Smooth muscle cell (in vitro differentiated cells): ENCODE data around the gene C6orf89. TPM values are rescaled to one million over a fixed set of nuclear protein-coding genes. Genes with fewer than 3 reads are reported as not detected.
"Not testable (repeated sequence)": the region's sequence is repeated elsewhere in the genome, so short reads cannot be mapped to it uniquely, and the experiment has no call there.

Experiments
- DNase-seq: peaks from one replicate; lab custom pipeline; 2025; ENCODE audit not compliant: unreplicated experiment; lab: John Stamatoyannopoulos, UW
- H2AFZ ChIP-seq: fragments of 200-600 bp; sonication (generic); 2 replicates; pipeline ENCODE4 v1.6.0; 2016; ENCODE audit warnings: antibody characterized with exemption, low read depth, mild to moderate bottlenecking
- H3F3A ChIP-seq: fragments of 200-600 bp; sonication (generic); 2 replicates; pipeline ENCODE4 v1.6.0; 2017; ENCODE audit warnings: antibody characterized with exemption, low read depth
- H3K27ac ChIP-seq: fragments of 200-600 bp; sonication (generic); 2 replicates; pipeline ENCODE4 v1.5.1; 2016; ENCODE audit warnings: low read depth, mild to moderate bottlenecking
- H3K27me3 ChIP-seq: fragments of 200-600 bp; sonication (generic); 2 replicates; pipeline ENCODE4 v1.6.1; 2016; ENCODE audit warnings: low read depth, mild to moderate bottlenecking
- H3K36me3 ChIP-seq: fragments of 200-600 bp; sonication (generic); 2 replicates; pipeline ENCODE4 v1.5.1; 2016; ENCODE audit warnings: low read depth
- H3K4me1 ChIP-seq: fragments of 200-600 bp; sonication (generic); 2 replicates; pipeline ENCODE4 v1.5.1; 2016; ENCODE audit warnings: low read depth
- H3K4me2 ChIP-seq: fragments of 200-600 bp; sonication (generic); 2 replicates; pipeline ENCODE4 v1.6.0; 2016; ENCODE audit warnings: mild to moderate bottlenecking
- H3K4me3 ChIP-seq: fragments of 200-600 bp; sonication (generic); 2 replicates; pipeline ENCODE4 v1.5.1; 2016; ENCODE audit warnings: mild to moderate bottlenecking
- H3K79me2 ChIP-seq: fragments of 200-600 bp; sonication (generic); 2 replicates; pipeline ENCODE4 v1.6.0; 2016; ENCODE audit warnings: low read depth, mild to moderate bottlenecking
- H3K9ac ChIP-seq: fragments of 200-600 bp; sonication (generic); 2 replicates; pipeline ENCODE4 v1.6.0; 2016; ENCODE audit warnings: low read depth
- H3K9me3 ChIP-seq: fragments of 200-600 bp; sonication (generic); replicated peaks from 2 replicates; pipeline ENCODE4 v1.5.1; 2016; ENCODE audit warnings: low read depth
- H4K20me1 ChIP-seq: fragments of 200-600 bp; sonication (generic); 2 replicates; pipeline ENCODE4 v1.6.0; 2016; ENCODE audit warnings: low read depth
- WGBS: methylation state at CpG from one replicate; pipeline ENCODE4 v1.1.7; 2016; ENCODE audit warnings: low lambda C conversion rate; 5-methylcytosine and 5-hydroxymethylcytosine counted together
- polyA plus RNA-seq: library from polyadenylated mRNA; unstranded; fragments of >200 nt; fragmentation: Nextera tagmentation; extraction: Ambion mirVana; gene quantifications from 2 replicates; pipeline ENCODE4 v1.2.1, GENCODE V29; 2016
- total RNA-seq: library from RNA; depleted of rRNA; stranded (reverse); fragments of >200 nt; gene quantifications from 2 replicates; pipeline ENCODE4 v1.2.3, GENCODE V29; 2014
- TF ChIP-seq, protein P1 (sequence below): fragments of 200-600 bp; sonication (generic); IDR thresholded peaks from 2 replicates; pipeline ENCODE4 v1.5.1; 2017; ENCODE audit warnings: borderline replicate concordance, mild to moderate bottlenecking, antibody characterized with exemption; ENCODE audit not compliant: insufficient read depth, poor library complexity, severe bottlenecking

Gene C6orf89
- total and polyA plus RNA-seq, 2 experiments from 2014 or later: 44.6 to 45.7 TPM

DNA sequence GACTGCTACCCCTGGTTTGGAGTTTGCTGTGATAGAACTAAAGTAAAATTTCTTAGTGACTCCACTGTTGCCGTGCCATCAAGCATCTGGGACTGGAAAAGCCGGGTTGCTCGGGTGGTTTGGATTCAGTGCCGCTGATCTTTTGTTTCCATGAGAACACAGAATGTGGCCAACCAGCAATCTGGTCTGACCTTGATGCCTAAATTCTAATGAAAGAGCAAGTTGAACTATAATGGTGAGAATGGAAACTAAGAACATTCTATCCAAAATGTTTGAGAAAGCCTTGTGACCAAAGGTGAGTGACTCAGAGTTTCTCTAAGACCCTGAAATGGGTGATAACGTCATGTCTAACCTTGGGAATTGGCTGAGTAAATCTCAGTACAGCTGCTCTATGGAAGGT is 58.9 kb downstream of the C6orf89 start:
- WGBS: 75% methylated on average over 5 of the region's 5 CpGs
- Histone ChIP-seq H3K27me3 (peaks cover 5% of the 10 kb centered on the region), H3K4me1 (peaks cover 3% of the 10 kb centered on the region), H2AFZ (no peak overlapping the region), H3K4me2 (no peak overlapping the region), H3K9me3 (no peaks in the 10 kb centered on the region), H3F3A (no peaks in the 10 kb centered on the region), H3K27ac (no peak overlapping the region), H3K4me3 (no peak overlapping the region), H4K20me1 (no peaks in the 10 kb centered on the region), H3K9ac (no peak overlapping the region), H3K79me2 (no peaks in the 10 kb centered on the region), H3K36me3 (no peaks in the 10 kb centered on the region)
- TF ChIP-seq, protein P1, sequence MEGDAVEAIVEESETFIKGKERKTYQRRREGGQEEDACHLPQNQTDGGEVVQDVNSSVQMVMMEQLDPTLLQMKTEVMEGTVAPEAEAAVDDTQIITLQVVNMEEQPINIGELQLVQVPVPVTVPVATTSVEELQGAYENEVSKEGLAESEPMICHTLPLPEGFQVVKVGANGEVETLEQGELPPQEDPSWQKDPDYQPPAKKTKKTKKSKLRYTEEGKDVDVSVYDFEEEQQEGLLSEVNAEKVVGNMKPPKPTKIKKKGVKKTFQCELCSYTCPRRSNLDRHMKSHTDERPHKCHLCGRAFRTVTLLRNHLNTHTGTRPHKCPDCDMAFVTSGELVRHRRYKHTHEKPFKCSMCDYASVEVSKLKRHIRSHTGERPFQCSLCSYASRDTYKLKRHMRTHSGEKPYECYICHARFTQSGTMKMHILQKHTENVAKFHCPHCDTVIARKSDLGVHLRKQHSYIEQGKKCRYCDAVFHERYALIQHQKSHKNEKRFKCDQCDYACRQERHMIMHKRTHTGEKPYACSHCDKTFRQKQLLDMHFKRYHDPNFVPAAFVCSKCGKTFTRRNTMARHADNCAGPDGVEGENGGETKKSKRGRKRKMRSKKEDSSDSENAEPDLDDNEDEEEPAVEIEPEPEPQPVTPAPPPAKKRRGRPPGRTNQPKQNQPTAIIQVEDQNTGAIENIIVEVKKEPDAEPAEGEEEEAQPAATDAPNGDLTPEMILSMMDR: no peak
- DNase-seq: no peak

DNA sequence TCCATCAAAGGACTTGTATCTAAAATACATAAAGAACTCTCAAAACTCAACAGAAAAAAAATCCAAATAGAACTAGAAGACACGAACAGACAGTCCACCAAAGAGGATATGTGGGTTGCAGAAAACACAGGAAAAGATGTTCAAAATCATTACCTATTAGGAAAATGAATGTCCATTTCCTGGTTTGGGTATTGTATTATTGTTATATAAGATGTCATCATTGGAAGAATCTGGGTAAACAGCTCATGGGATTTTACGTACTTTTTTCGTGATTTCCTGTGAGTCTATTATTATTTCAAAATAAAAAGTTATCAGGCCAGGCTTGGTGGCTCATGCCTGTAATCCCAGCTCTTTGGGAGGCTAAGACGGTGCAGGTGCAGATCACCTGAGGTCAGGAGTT is 59.5 kb downstream of the C6orf89 start:
- Histone ChIP-seq H3K36me3 (no peaks in the 10 kb centered on the region), H3K27me3 (peaks cover 5% of the 10 kb centered on the region), H3F3A (no peaks in the 10 kb centered on the region), H3K4me3 (no peak overlapping the region), H3K79me2 (no peaks in the 10 kb centered on the region), H3K27ac (no peak overlapping the region), H4K20me1 (no peaks in the 10 kb centered on the region), H3K9ac (no peak overlapping the region), H3K9me3 (no peaks in the 10 kb centered on the region), H3K4me1 (peaks cover 3% of the 10 kb centered on the region), H3K4me2 (no peak overlapping the region), H2AFZ (no peak overlapping the region)
- DNase-seq: no peak
- TF ChIP-seq, protein P1: no peak
- 88% methylated on average over 4 of the region's 4 CpGs for WGBS

DNA sequence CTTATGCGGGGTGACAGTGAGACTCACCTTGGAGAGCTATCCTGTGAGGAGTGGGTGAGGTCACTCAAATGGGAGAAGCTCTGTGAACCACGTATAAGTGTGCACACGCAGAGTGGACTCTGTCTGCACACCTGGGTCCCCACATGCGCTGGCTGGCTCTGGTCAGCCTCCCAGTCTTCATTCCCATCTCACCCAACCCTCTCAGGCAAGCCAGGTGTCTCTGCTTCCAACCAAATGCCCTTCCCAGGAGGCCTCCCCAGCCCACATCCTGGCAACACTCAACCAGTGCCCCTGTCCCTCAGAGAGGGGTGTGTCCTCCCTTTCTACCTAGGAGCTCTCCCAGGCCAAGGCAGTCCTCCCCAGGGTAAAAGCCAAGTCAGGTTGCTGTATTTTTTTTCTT is 60.8 kb downstream of the C6orf89 start:
- Histone ChIP-seq H2AFZ (no peak overlapping the region), H4K20me1 (no peaks in the 10 kb centered on the region), H3K27ac (no peak overlapping the region), H3K27me3 (peaks cover 5% of the 10 kb centered on the region), H3F3A (no peaks in the 10 kb centered on the region), H3K9ac (no peak overlapping the region), H3K9me3 (no peaks in the 10 kb centered on the region), H3K79me2 (no peaks in the 10 kb centered on the region), H3K4me1 (peaks cover 3% of the 10 kb centered on the region), H3K4me3 (no peak overlapping the region), H3K36me3 (no peaks in the 10 kb centered on the region), H3K4me2 (no peak overlapping the region)
- no peak for DNase-seq
- WGBS: 100% methylated on average over 4 of the region's 4 CpGs
- TF ChIP-seq, protein P1: no peak

DNA sequence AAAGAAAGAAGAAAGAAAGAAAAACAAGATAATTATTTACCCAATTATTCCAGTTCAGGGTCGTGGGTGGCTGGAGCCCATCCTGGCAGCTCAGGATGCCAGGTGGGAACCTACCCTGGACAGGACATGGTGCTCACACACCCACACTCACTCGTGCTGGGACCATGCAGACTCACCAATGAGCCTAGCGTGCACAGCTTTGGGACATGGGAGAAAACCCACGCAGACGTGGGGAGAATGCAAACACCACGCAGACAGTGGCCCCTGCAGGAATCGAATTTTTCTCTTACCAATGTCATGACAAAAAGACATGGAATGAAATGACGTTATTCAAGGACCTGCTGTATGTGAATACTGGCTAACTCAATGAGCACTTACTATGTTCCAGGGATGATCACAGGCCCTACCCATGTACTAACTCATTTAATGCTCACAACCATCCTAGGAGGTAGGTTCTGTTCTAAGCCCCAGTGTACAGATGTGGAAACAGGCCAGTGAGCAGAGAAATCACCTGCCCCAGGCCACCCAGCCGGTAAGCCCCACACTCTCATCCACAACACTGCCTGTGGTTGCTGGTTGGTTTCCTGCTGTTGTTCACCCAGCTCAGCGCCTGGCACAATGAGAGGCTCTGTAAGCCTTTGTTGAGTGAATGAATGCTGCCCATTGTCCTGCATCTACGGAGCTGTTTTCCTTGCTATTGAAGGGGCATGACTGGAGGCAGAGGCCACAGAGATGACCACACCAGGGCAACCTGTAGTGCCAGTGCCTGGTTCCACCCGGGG is 62.0 kb downstream of the C6orf89 start:
- no peak overlapping the region for H3K9ac ChIP-seq
- WGBS: 82% methylated on average over 12 of the region's 12 CpGs
- H2AFZ ChIP-seq: no peak overlapping the region
- H3K4me3 ChIP-seq: no peak overlapping the region
- no peaks in the 10 kb centered on the region for H3F3A ChIP-seq
- DNase-seq: no peak
- H4K20me1 ChIP-seq: no peaks in the 10 kb centered on the region
- no peaks in the 10 kb centered on the region for H3K36me3 ChIP-seq
- no peaks in the 10 kb centered on the region for H3K79me2 ChIP-seq
- peaks cover 5% of the 10 kb centered on the region for H3K27me3 ChIP-seq
- no peak overlapping the region for H3K27ac ChIP-seq
- no peak overlapping the region for H3K4me2 ChIP-seq
- TF ChIP-seq, protein P1: no peak
- no peaks in the 10 kb centered on the region for H3K9me3 ChIP-seq
- peaks cover 3% of the 10 kb centered on the region for H3K4me1 ChIP-seq

DNA sequence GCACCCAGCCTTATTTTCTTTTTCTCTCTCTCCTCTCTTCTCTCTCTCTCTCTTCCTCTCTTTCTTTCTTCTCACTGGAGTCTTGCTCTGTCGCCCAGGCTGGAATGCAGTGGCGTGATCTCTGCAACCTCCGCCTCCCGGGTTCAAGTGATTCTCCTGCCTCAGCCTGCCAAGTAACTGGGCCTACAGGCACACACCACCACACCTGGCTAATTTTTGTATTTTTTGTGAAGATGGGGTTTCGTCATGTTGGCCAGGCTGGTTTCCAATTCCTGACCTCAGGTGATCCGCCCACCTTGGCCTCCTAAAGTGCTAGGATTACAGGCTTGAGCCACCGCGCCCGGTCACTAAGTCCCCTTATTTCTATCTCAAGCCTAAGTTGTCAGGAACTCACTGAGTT is 63.3 kb downstream of the C6orf89 start:
- not testable (repeated sequence) for H3K4me2 ChIP-seq, H4K20me1 ChIP-seq, H3K4me1 ChIP-seq, H3K4me3 ChIP-seq, H3K36me3 ChIP-seq, H3K27me3 ChIP-seq, H3K79me2 ChIP-seq, H3K9ac ChIP-seq, H3F3A ChIP-seq, H3K9me3 ChIP-seq, DNase-seq, H3K27ac ChIP-seq
- 94% methylated on average over 9 of the region's 9 CpGs for WGBS
- H2AFZ ChIP-seq: peak overlapping the region; percentile 65
